Prostate gland (tissue), 2 donors: ENCODE data around the gene FOXR1.
"Not testable (repeated sequence)": the region's sequence is repeated elsewhere in the genome, so short reads cannot be mapped to it uniquely, and the experiment has no call there.

Experiments used
- POLR2A ChIP-seq: fragments of 450-650 bp; IDR thresholded peaks from one replicate; pipeline ENCODE4 v1.6.1; 2016; ENCODE audit warnings: antibody characterized with exemption, mild to moderate bottlenecking
- TF ChIP-seq, protein P1 (sequence below), 4 experiments: fragments of 200-600 bp in 2 of 4; fragments of 450-650 bp in 2 of 4; sonication (generic) in 2 of 4; IDR thresholded peaks; 1 replicate in 3 of 4; 2 replicates in 1 of 4; pipeline ENCODE4 v1.5.1; 2016 to 2019; ENCODE audit warnings: antibody characterized with exemption in 4 of 4, mild to moderate bottlenecking in 2 of 4, moderate library complexity in 2 of 4

- TF ChIP-seq, protein P1, sequence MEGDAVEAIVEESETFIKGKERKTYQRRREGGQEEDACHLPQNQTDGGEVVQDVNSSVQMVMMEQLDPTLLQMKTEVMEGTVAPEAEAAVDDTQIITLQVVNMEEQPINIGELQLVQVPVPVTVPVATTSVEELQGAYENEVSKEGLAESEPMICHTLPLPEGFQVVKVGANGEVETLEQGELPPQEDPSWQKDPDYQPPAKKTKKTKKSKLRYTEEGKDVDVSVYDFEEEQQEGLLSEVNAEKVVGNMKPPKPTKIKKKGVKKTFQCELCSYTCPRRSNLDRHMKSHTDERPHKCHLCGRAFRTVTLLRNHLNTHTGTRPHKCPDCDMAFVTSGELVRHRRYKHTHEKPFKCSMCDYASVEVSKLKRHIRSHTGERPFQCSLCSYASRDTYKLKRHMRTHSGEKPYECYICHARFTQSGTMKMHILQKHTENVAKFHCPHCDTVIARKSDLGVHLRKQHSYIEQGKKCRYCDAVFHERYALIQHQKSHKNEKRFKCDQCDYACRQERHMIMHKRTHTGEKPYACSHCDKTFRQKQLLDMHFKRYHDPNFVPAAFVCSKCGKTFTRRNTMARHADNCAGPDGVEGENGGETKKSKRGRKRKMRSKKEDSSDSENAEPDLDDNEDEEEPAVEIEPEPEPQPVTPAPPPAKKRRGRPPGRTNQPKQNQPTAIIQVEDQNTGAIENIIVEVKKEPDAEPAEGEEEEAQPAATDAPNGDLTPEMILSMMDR (IDR thresholded peaks at IDR 0.05): not testable (repeated sequence)
- TF ChIP-seq POLR2A: not testable (repeated sequence)
Observed at GRCh38 chr11:118984337-118984736, 12.8 kb downstream of the FOXR1 start.
